Measurements from ENCODE around the gene STRA8. TPM values are rescaled to one million over a fixed set of nuclear protein-coding genes. Genes with fewer than 3 reads are reported as not detected.

STRA8 gene
- polyA plus RNA-seq, 1 donor from 2014 or later, result not detected

GRCh38 chr7:135199439-135199838 is 34.2 kb upstream of the STRA8 start:
- Histone ChIP-seq H3K27me3 (ENCODE audit: insufficient read depth, low read depth, low read length) (no peaks in the 10 kb centered on the region), H3K9me3 (ENCODE audit: low read length) (no peaks in the 10 kb centered on the region), H3K36me3 (ENCODE audit: insufficient read depth, low read length) (no peaks in the 10 kb centered on the region), H3K4me3 (ENCODE audit: low read length) (no peak overlapping the region), H2AFZ (ENCODE audit: low read depth, low read length) (no peak overlapping the region), H3K79me2 (replicated peaks; ENCODE audit: insufficient read depth, low read length) (no peaks in the 10 kb centered on the region), H3K27ac (ENCODE audit: low read length) (no peak overlapping the region), H3K4me2 (ENCODE audit: low read length) (no peak overlapping the region), H3K9me2 (ENCODE audit: insufficient read depth, low read length) (no peaks in the 10 kb centered on the region), H3F3A (ENCODE audit: insufficient read depth, low read length, poor library complexity, severe bottlenecking) (no peaks in the 10 kb centered on the region), H4K20me1 (ENCODE audit: insufficient read depth) (no peaks in the 10 kb centered on the region), H3K9ac (ENCODE audit: low read length) (no peak overlapping the region)
- no peak for TF ChIP-seq SMC3 (conservative IDR thresholded peaks at IDR 0.05; ENCODE audit: poor library complexity)
- TF ChIP-seq RAD21 (conservative IDR thresholded peaks at IDR 0.05), result no peak
- TF ChIP-seq EP300 (conservative IDR thresholded peaks at IDR 0.05; ENCODE audit: poor library complexity, severe bottlenecking), result no peak
- TF ChIP-seq TAF1 (IDR thresholded peaks at IDR 0.05; ENCODE audit: low read depth), result no peak
- TF ChIP-seq MXI1 (conservative IDR thresholded peaks at IDR 0.05; ENCODE audit: poor library complexity, severe bottlenecking), result no peak
- TF ChIP-seq CTCF (IDR thresholded peaks at IDR 0.05; ENCODE audit: poor library complexity, severe bottlenecking), result no peak
- no peak for TF ChIP-seq POLR2AphosphoS5 (IDR thresholded peaks at IDR 0.05)
- no peak for TF ChIP-seq EZH2 (IDR thresholded peaks at IDR 0.05; ENCODE audit: borderline replicate concordance, insufficient read depth, low read length, poor library complexity, severe bottlenecking)
- no peak for TF ChIP-seq REST (IDR thresholded peaks at IDR 0.05; ENCODE audit: borderline replicate concordance)

GRCh38 chr7:135200821-135201331 is 32.8 kb upstream of the STRA8 start:
- Histone ChIP-seq H2AFZ (ENCODE audit: low read depth, low read length) (no peak overlapping the region), H3F3A (ENCODE audit: insufficient read depth, low read length, poor library complexity, severe bottlenecking) (no peaks in the 10 kb centered on the region), H3K79me2 (replicated peaks; ENCODE audit: insufficient read depth, low read length) (no peaks in the 10 kb centered on the region), H3K27me3 (ENCODE audit: insufficient read depth, low read depth, low read length) (no peaks in the 10 kb centered on the region), H3K27ac (ENCODE audit: low read length) (no peak overlapping the region), H3K4me2 (ENCODE audit: low read length) (no peak overlapping the region), H3K9ac (ENCODE audit: low read length) (no peak overlapping the region), H3K9me3 (ENCODE audit: low read length) (no peaks in the 10 kb centered on the region), H3K36me3 (ENCODE audit: insufficient read depth, low read length) (no peaks in the 10 kb centered on the region), H4K20me1 (ENCODE audit: insufficient read depth) (no peaks in the 10 kb centered on the region), H3K9me2 (ENCODE audit: insufficient read depth, low read length) (no peaks in the 10 kb centered on the region), H3K4me3 (ENCODE audit: low read length) (no peak overlapping the region)
- TF ChIP-seq REST (IDR thresholded peaks at IDR 0.05; ENCODE audit: borderline replicate concordance) (no peak), EZH2 (IDR thresholded peaks at IDR 0.05; ENCODE audit: borderline replicate concordance, insufficient read depth, low read length, poor library complexity, severe bottlenecking) (no peak), SMC3 (conservative IDR thresholded peaks at IDR 0.05; ENCODE audit: poor library complexity) (no peak), CTCF (IDR thresholded peaks at IDR 0.05; ENCODE audit: poor library complexity, severe bottlenecking) (no peak), MXI1 (conservative IDR thresholded peaks at IDR 0.05; ENCODE audit: poor library complexity, severe bottlenecking) (no peak), POLR2AphosphoS5 (IDR thresholded peaks at IDR 0.05) (no peak), TAF1 (IDR thresholded peaks at IDR 0.05; ENCODE audit: low read depth) (no peak), RAD21 (conservative IDR thresholded peaks at IDR 0.05) (no peak), EP300 (conservative IDR thresholded peaks at IDR 0.05; ENCODE audit: poor library complexity, severe bottlenecking) (no peak)

Data from neural cell (in vitro differentiated cells).